OCI-LY7 (cell line): Measurements from ENCODE around the gene ASPHD2.

Experiments
- EZH2phosphoT487 ChIP-seq: fragments of 200-600 bp; sonication (generic); IDR thresholded peaks from 2 replicates; pipeline ENCODE4 v1.6.1; 2018; ENCODE audit warnings: low read depth, borderline replicate concordance, mild to moderate bottlenecking, mixed run types, antibody characterized with exemption, low read length, moderate library complexity, mixed read lengths
- TF ChIP-seq, protein P1 (sequence below): fragments of 200-600 bp; sonication (generic); conservative IDR thresholded peaks from 2 replicates; pipeline ENCODE4 v1.5.1; 2014; ENCODE audit warnings: mild to moderate bottlenecking, antibody characterized with exemption, low read length, moderate library complexity, mixed read lengths

DNA sequence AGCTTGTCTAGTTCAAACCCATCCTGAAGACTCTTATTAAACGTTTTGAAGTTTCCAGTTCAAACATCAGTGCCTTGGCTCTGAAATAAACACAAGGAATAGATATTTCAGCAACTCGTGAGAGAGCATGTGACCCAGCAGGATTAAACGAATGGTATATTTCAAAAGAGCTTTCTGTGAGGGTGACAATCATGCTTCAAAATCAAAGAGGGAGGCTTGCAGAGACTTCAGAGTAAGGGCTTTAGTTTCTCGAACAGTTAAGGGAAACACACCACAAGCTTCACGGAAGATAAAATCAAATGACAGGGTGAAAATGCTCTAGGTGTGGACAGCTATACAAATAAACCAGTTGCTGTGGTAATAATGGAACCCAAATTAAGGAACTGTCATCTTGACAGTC is 53.1 kb downstream of the ASPHD2 start:
- TF ChIP-seq, protein P1, sequence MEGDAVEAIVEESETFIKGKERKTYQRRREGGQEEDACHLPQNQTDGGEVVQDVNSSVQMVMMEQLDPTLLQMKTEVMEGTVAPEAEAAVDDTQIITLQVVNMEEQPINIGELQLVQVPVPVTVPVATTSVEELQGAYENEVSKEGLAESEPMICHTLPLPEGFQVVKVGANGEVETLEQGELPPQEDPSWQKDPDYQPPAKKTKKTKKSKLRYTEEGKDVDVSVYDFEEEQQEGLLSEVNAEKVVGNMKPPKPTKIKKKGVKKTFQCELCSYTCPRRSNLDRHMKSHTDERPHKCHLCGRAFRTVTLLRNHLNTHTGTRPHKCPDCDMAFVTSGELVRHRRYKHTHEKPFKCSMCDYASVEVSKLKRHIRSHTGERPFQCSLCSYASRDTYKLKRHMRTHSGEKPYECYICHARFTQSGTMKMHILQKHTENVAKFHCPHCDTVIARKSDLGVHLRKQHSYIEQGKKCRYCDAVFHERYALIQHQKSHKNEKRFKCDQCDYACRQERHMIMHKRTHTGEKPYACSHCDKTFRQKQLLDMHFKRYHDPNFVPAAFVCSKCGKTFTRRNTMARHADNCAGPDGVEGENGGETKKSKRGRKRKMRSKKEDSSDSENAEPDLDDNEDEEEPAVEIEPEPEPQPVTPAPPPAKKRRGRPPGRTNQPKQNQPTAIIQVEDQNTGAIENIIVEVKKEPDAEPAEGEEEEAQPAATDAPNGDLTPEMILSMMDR: no peak
- TF ChIP-seq EZH2phosphoT487: no peak
